GM19395 (cell line): Measurements from ENCODE around the gene DPYSL3.

ENCODE experiments used
- ATAC-seq: cut with Tn5 transposase; IDR thresholded peaks from one replicate; pipeline ENCODE4 v1.9.1; 2021; ENCODE audit warnings: mild to moderate bottlenecking, moderate library complexity; ENCODE audit not compliant: unreplicated experiment

Gene DPYSL3

DNA sequence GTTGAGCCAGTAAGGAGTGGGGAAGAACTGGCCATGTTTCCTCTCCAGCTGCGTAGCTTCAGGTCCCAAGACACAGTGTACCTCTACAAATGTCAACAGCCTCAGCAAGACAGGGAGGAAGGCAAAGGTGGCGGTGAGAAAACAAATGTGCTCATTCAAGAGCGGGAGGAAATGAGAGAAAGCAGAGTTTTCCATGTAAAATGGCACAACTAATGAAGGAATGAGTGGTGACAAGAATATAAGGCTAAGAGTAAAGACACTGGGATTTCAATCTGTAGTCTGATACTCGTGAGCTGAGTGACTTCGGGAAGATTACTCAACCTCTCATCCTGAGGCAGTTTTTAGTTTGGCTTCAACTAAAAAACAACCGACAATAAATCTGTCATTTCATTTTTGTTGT, 67.6 kb downstream of the DPYSL3 start:
- ATAC-seq, result no peak

DNA sequence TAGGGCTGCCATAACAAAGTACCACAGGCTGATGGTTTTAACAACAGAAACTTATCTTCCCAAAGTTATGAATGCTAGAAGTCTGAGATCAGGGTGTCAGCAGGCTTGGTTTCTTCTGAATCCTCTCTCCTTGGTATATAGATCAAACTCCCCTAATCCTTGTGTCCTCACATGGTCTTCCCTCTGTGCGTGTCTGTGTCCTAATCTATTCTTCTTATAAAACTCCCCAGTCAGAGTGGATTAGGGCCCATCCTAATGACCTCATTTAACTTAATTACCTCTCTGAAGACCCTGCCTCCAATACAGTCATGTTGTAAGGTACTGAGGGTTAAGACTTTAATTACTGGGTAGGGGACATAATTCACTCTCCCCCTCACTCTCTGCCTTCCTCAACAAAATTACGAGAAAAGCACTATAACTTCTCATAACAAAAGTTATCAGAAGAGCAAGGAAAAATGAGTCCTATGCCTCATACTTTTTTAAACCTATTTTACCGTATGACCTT, 68.6 kb downstream of the DPYSL3 start:
- ATAC-seq, result no peak

- ATAC-seq, result no peak
Observed at GRCh38 chr5:147439254-147439653, 70.6 kb downstream of the DPYSL3 start.

DNA sequence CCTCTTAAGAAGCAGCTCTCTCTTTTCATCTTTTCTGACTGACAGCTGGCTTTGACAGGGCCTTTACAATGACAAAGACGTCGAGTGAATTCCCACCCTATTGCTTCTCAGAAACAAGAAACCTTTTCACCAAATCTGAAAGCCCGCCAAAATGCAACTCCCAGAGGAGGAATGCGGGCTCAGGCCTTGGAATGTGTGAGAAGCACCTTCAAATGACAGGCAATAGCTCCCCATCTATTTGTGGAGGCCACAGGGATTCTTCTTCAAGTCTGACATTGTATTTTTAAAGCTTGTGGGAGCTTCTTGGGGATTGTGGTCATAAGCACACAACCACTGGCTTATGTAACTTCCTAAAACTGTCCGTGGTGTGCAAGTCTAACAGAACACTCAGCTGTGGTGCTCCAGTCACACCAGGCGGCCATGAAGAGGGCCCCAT, 72.7 kb downstream of the DPYSL3 start:
- ATAC-seq, result no peak

DNA sequence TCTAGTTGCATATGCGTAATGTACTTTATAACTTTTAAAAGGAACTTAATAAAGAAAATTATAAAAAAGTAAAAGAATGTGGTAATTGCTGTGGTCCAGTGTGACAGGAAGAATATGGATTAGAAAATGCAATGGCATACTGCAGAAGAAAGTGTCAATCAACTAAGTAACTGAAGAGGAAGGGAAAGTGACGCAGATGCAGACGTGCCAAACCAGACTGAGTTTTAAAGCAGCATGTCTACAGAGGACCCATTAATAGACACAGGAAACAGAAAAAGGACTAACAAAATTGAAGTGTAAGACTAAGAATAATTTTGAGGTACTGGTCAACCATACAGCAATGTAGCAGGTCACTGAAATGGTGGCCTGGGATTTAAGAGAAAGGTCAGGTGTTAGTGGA, 73.3 kb downstream of the DPYSL3 start:
- peak; percentile 68 for ATAC-seq

- no peak for ATAC-seq
Observed at GRCh38 chr5:147434049-147434448, 75.8 kb downstream of the DPYSL3 start.

DNA sequence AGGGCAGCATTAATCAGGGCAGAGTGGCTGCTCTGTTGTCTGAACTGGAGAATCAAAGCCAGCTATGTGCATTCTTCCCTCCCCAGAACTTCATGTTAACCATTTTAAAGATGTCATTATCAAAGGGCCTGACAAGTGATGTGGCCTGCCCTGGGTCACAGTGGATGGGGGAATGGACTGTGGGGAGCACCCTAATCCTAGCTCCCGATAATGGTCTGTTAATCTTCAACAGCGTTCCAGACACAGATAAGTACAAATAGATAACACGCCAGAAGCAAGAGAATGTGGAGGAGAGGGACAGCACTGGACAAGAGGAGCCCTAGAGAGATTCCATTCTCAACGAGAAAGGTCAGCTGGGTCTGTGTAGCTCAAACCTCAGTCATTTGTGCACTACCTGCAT, 77.5 kb downstream of the DPYSL3 start:
- no peak for ATAC-seq

- no peak for ATAC-seq
Observed at GRCh38 chr5:147431586-147431985, 78.3 kb downstream of the DPYSL3 start.

DNA sequence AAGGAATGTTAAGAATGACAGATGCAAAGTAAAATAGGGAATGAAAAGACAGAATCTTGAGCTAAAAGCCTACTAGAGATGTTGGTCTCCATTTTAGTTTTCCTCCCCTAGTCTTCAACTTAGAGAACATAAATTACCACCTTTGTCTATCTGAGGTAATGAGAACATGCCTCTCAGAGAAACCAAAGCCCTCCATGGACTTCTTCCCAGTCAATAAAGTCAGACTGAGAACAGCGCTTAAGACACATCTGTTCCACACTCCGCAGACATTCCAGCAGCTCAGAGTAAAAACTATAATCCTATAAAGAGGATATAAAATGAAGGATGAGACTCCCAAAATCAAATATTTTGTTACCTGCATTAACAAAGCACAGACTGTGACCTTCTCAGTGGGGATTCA, 79.2 kb downstream of the DPYSL3 start:
- no peak for ATAC-seq

- no peak for ATAC-seq
Observed at GRCh38 chr5:147427521-147428401, 82.1 kb downstream of the DPYSL3 start.

DNA sequence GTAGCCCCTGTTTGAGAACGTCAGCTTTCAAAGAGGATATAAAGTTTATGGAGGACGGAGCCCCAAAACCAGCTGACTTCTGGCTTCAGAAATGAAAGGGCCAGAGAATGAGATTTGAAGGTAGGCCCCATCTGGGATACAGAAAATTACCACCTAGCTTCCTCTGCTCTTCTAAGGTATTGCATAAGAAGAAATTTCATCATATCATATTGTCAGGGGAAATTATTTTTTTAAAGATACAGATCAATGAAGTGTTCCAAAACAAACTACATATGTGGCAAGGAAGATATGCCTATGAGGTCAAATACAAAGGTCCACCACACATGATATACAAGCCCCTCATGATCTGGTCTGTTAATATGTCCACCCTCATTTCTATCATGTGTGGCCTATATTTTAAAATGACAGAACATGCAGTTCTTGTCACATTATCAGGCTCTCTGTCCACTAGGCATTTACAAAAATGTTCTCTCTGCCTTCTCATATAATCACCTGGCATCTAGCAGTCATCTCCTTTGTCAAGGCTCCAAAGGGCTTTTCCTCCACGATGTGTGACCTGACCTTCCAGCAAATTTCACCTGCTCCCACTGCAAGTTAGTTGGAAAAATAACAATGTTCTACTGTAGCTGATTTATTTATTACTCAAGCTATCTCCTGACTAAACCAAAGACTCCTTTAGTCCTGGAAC, 83.1 kb downstream of the DPYSL3 start:
- ATAC-seq, result no peak

GRCh38 chr5:147418613-147419012, 91.3 kb downstream of the DPYSL3 start:
- no peak for ATAC-seq

- no peak for ATAC-seq
Observed at GRCh38 chr5:147417135-147417813, 92.6 kb downstream of the DPYSL3 start.

DNA sequence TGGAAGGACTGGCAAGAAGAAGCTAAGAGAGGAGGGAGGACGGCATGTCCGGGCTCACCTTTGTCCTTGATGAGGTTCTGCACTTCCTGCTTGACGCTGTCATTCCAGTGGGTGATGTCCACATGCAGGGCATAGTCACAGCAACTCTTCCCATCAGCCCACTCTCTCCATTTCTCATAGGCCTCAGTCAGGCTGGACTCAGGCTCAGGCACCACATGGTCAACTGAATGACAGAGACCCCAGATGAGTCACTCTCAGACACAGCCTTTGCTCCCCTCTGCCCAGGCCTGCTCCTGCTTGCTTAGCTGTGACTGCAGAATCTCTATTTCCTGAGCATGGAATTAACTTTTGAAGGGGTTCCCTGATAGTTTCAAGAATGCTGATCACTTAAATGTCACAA, 94.2 kb downstream of the DPYSL3 start:
- no peak for ATAC-seq

GRCh38 chr5:147413266-147413665, 96.6 kb downstream of the DPYSL3 start:
- ATAC-seq, result no peak

GRCh38 chr5:147412561-147412960, 97.3 kb downstream of the DPYSL3 start:
- no peak for ATAC-seq

DNA sequence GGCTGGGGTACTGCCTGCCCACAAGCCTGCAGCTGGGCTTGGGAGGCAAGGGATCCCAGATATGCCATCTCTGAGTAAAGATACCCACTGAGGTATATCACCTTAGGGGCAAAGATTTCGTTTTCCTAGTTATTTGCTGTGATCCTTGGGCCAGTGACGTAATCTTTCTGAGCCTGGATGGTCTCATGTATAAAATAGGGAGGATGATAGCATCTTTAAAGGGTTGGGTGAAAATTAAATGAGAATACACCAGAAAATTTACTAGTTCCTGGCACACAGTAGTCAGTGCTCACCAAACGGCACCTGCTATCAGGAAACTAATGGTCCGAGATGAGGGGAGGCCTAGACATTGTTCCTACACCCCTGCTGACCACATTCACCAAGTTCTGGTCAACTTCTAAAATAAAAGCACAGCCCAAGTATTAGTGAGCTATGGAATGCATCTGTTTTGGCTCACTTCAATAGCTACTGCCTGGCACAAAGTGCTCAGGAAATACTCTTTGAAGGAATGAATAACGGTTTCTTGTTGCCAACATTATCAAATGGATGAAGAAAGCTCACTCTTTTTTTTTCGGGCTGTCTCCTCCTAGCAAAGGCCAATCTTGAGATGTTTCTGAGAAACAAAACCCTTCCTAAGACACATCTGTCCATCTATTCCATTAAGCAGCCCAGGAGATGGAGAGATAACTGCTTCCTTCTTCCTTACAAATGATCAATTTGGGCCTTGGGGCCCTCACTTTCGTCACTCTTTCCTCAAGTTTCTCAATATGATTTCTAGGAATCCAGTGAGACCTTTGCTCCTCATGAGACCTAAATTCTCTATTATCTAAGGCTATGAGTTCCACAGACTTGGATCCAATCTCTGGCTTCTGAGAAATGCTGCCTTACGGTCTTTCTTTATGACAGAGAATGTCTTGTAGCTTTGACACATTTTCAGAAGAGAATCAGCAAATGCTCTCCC, 98.2 kb downstream of the DPYSL3 start:
- no peak for ATAC-seq

- ATAC-seq, result no peak
Observed at GRCh38 chr5:147410496-147411358, 99.1 kb downstream of the DPYSL3 start.

GRCh38 chr5:147408980-147409379, 100.9 kb downstream of the DPYSL3 start:
- ATAC-seq, result no peak
